ENCODE measurements around the gene PLLP. TPM values are rescaled to one million over a fixed set of nuclear protein-coding genes. Genes with fewer than 3 reads are reported as not detected.

PLLP gene
- total and polyA plus RNA-seq, 10 of the 15 experiments (the other 5 are each of a cell fraction or from before 2014, with no cell fraction given): 0.21 to 5.8 (median 0.67) TPM

DNA sequence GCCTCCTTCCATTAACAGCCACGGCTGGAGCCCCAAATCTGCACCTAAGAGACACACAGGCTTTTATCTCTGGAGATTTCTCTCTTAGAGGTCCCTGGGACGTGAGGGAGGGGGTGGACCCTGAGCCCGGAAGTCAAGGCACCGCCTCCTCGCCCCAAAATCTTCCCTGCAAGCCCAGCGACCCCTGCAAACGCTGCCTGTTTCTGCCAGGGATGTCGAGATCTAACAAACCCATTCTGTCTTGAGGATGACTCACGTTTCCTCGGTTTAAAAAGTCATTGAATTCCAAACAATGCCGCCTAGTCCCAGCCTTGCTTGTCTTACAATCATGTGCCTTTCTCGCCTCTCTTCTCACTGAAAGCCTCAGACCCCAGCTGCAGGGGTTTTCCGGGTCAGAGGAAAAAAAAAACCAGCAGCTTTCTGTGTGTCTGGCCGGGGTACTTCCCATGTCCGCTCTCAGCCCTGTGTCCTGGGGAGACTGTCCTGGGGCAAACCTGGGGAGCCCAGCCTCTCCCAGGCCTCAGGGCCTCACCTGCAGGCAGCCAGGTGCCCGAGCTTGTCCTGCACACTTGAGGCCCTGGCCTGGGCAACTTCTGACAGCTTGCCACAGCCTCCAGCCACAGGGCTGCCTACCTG, 24.1 kb downstream of the PLLP start (continued):
- TF ChIP-seq, protein P1, sequence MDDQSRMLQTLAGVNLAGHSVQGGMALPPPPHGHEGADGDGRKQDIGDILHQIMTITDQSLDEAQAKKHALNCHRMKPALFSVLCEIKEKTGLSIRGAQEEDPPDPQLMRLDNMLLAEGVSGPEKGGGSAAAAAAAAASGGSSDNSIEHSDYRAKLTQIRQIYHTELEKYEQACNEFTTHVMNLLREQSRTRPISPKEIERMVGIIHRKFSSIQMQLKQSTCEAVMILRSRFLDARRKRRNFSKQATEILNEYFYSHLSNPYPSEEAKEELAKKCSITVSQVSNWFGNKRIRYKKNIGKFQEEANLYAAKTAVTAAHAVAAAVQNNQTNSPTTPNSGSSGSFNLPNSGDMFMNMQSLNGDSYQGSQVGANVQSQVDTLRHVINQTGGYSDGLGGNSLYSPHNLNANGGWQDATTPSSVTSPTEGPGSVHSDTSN (IDR thresholded peaks at IDR 0.05; ENCODE audit: insufficient replicate concordance, low read depth, low read length): no peak
- no peak for TF ChIP-seq NRF1 (conservative IDR thresholded peaks at IDR 0.05; ENCODE audit: low read depth, low read length)
- 0 out of 2 replicates have a peak, but pooled peaks have one; percentile 36 for TF ChIP-seq DPF2 (IDR thresholded peaks at IDR 0.05)
- TF ChIP-seq NBN (IDR thresholded peaks at IDR 0.05): 0 out of 2 replicates have a peak, but pooled peaks have one; percentile 40
- TF ChIP-seq ZNF217 (IDR thresholded peaks at IDR 0.05): no peak
- TF ChIP-seq KLF5 (IDR thresholded peaks at IDR 0.05; ENCODE audit: partially characterized antibody): no peak
- 0 out of 2 replicates have a peak, but pooled peaks have one; percentile 21 for TF ChIP-seq TCF3 (IDR thresholded peaks at IDR 0.05; ENCODE audit: borderline replicate concordance, insufficient read depth, low read depth, low read length)
- no peak for TF ChIP-seq CHD4 (IDR thresholded peaks at IDR 0.05)
- no peak for TF ChIP-seq BMI1 (IDR thresholded peaks at IDR 0.05; ENCODE audit: borderline replicate concordance)
- TF ChIP-seq MXI1 (IDR thresholded peaks at IDR 0.05; ENCODE audit: low read depth, low read length): peak; percentile 36; the same call in 1 of the 2 replicates
- no peak for TF ChIP-seq SPI1 (IDR thresholded peaks at IDR 0.05; ENCODE audit: borderline replicate concordance, insufficient read depth, low read depth, low read length)
- TF ChIP-seq KAT2A (conservative IDR thresholded peaks at IDR 0.05; ENCODE audit: control insufficient read depth, low read depth, low read length): no peak
- peak; percentile 31; the same call in 1 of the 2 replicates for TF ChIP-seq RB1 (IDR thresholded peaks at IDR 0.05; ENCODE audit: borderline replicate concordance)
- TF ChIP-seq SREBF2 (IDR thresholded peaks at IDR 0.05; ENCODE audit: low read length): no peak
- TF ChIP-seq, protein P2, sequence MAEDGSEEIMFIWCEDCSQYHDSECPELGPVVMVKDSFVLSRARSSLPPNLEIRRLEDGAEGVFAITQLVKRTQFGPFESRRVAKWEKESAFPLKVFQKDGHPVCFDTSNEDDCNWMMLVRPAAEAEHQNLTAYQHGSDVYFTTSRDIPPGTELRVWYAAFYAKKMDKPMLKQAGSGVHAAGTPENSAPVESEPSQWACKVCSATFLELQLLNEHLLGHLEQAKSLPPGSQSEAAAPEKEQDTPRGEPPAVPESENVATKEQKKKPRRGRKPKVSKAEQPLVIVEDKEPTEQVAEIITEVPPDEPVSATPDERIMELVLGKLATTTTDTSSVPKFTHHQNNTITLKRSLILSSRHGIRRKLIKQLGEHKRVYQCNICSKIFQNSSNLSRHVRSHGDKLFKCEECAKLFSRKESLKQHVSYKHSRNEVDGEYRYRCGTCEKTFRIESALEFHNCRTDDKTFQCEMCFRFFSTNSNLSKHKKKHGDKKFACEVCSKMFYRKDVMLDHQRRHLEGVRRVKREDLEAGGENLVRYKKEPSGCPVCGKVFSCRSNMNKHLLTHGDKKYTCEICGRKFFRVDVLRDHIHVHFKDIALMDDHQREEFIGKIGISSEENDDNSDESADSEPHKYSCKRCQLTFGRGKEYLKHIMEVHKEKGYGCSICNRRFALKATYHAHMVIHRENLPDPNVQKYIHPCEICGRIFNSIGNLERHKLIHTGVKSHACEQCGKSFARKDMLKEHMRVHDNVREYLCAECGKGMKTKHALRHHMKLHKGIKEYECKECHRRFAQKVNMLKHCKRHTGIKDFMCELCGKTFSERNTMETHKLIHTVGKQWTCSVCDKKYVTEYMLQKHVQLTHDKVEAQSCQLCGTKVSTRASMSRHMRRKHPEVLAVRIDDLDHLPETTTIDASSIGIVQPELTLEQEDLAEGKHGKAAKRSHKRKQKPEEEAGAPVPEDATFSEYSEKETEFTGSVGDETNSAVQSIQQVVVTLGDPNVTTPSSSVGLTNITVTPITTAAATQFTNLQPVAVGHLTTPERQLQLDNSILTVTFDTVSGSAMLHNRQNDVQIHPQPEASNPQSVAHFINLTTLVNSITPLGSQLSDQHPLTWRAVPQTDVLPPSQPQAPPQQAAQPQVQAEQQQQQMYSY (CRISPR knock-in tag; IDR thresholded peaks at IDR 0.05): no peak
- no peak for TF ChIP-seq HCFC1 (IDR thresholded peaks at IDR 0.05; ENCODE audit: low read length)
- TF ChIP-seq, protein P3, sequence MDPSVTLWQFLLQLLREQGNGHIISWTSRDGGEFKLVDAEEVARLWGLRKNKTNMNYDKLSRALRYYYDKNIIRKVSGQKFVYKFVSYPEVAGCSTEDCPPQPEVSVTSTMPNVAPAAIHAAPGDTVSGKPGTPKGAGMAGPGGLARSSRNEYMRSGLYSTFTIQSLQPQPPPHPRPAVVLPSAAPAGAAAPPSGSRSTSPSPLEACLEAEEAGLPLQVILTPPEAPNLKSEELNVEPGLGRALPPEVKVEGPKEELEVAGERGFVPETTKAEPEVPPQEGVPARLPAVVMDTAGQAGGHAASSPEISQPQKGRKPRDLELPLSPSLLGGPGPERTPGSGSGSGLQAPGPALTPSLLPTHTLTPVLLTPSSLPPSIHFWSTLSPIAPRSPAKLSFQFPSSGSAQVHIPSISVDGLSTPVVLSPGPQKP (IDR thresholded peaks at IDR 0.05; ENCODE audit: low read depth, low read length): peak; percentile 27; the same call in 1 of the 2 replicates
- 0 out of 2 replicates have a peak, but pooled peaks have one; percentile 31 for TF ChIP-seq RFX5 (IDR thresholded peaks at IDR 0.05; ENCODE audit: low read depth, low read length)
- no peak for TF ChIP-seq RAD21 (IDR thresholded peaks at IDR 0.05; ENCODE audit: insufficient read depth, low read depth, low read length)
